IMR-90 (cell line): ENCODE results near the gene SRSF2. TPM values are rescaled to one million over a fixed set of nuclear protein-coding genes. Genes with fewer than 3 reads are reported as not detected.

ENCODE experiments used
- ATAC-seq: fragments of 200-7000 bp; cut with Tn5 transposase; 2 replicates; pipeline ENCODE4 v1.9.1; 2020; ENCODE audit warnings: low read depth, mild to moderate bottlenecking, moderate library complexity
- BruUV-seq: library from RNA; stranded (reverse); fragments of 400-500 nt; replicated peaks from 2 replicates; lab custom pipeline; 2021; lab: Mats Ljungman, UMichigan
- CTCF ChIA-PET: fragments of 300-600 bp; formaldehyde crosslinking; extraction: SDS; loops from one replicate; lab custom pipeline; 2021; ENCODE audit warnings: antibody characterized with exemption; lab: Yijun Ruan, JAX
- POLR2A ChIA-PET: fragments of 300-600 bp; sonication (Branson Sonifier 250); formaldehyde crosslinking; loops from one replicate; lab custom pipeline; 2022; ENCODE audit warnings: antibody characterized with exemption; ENCODE audit not compliant: unreplicated experiment; lab: Charles Lee
- DNase-seq: peaks from one replicate; pipeline ENCODE4 v3.0.0; 2013
- H2AFZ ChIP-seq: replicated peaks from 2 replicates; pipeline ENCODE3; 2013; ENCODE audit warnings: low read length, mild to moderate bottlenecking; ENCODE audit not compliant: poor library complexity
- H2AK5ac ChIP-seq: 2 replicates; pipeline ENCODE4 v1.6.1; 2013; ENCODE audit warnings: low read depth, low read length, inconsistent platforms
- H2AK9ac ChIP-seq: replicated peaks from 2 replicates; pipeline ENCODE3; 2013; ENCODE audit warnings: mild to moderate bottlenecking, low read depth, low read length, moderate library complexity; ENCODE audit not compliant: poor library complexity
- H2BK120ac ChIP-seq: 2 replicates; pipeline ENCODE4 v1.6.1; 2013; ENCODE audit warnings: low read depth, low read length, inconsistent platforms
- H2BK15ac ChIP-seq: 3 replicates; pipeline ENCODE4 v1.6.1; 2013; ENCODE audit warnings: low read depth, low read length, inconsistent platforms
- H2BK20ac ChIP-seq: 2 replicates; pipeline ENCODE4 v1.6.1; 2013; ENCODE audit warnings: low read depth, mild to moderate bottlenecking, inconsistent platforms, low read length, moderate library complexity
- H2BK5ac ChIP-seq: 2 replicates; pipeline ENCODE4 v1.6.1; 2013; ENCODE audit warnings: mild to moderate bottlenecking, low read depth, low read length, inconsistent platforms; ENCODE audit not compliant: poor library complexity, severe bottlenecking
- H3K14ac ChIP-seq: replicated peaks from 2 replicates; pipeline ENCODE4 v1.6.1; 2013; ENCODE audit warnings: low read depth, low read length, inconsistent platforms
- H3K18ac ChIP-seq: 2 replicates; pipeline ENCODE4 v1.6.1; 2013; ENCODE audit warnings: low read depth, low read length, control low read depth
- H3K23ac ChIP-seq: 2 replicates; pipeline ENCODE4 v1.6.1; 2013; ENCODE audit warnings: low read depth, low read length, inconsistent platforms
- H3K27ac ChIP-seq: 2 replicates; pipeline ENCODE4 v1.5.1; 2013; ENCODE audit warnings: mild to moderate bottlenecking, control low read depth, low read length; ENCODE audit not compliant: insufficient read depth
- H3K27me3 ChIP-seq: 2 replicates; pipeline ENCODE4 v1.6.1; 2013; ENCODE audit warnings: low read length; ENCODE audit not compliant: control insufficient read depth, insufficient read depth
- H3K36me3 ChIP-seq: 2 replicates; pipeline ENCODE4 v1.6.1; 2013; ENCODE audit warnings: low read length, mixed read lengths; ENCODE audit not compliant: control insufficient read depth, insufficient read depth
- H3K4ac ChIP-seq: 2 replicates; pipeline ENCODE4 v1.6.1; 2013; ENCODE audit warnings: low read depth, low read length, inconsistent platforms
- H3K4me1 ChIP-seq: 2 replicates; pipeline ENCODE4 v1.6.1; 2013; ENCODE audit warnings: low read length, mixed read lengths; ENCODE audit not compliant: control insufficient read depth, insufficient read depth
- H3K4me2 ChIP-seq: 2 replicates; pipeline ENCODE4 v1.6.1; 2013; ENCODE audit warnings: low read depth, mild to moderate bottlenecking, control low read depth, low read length, moderate library complexity
- H3K4me3 ChIP-seq: 2 replicates; pipeline ENCODE4 v1.5.1; 2013; ENCODE audit warnings: low read depth, mild to moderate bottlenecking, control low read depth, low read length, moderate library complexity; ENCODE audit not compliant: insufficient read depth
- H3K56ac ChIP-seq: 2 replicates; pipeline ENCODE4 v1.6.1; 2013; ENCODE audit warnings: low read length, inconsistent platforms; ENCODE audit not compliant: insufficient read depth; ENCODE audit errors: extremely low read depth
- H3K79me1 ChIP-seq, 2 experiments: 2 replicates each; pipeline ENCODE4 v1.6.1; 2013; ENCODE audit warnings: low read length in 2 of 2, inconsistent platforms in 1 of 2, low read depth in 1 of 2
- H3K9ac ChIP-seq: 2 replicates; pipeline ENCODE4 v1.6.1; 2013; ENCODE audit warnings: low read depth, low read length, control low read depth
- H3K9me1 ChIP-seq: 2 replicates; pipeline ENCODE4 v1.6.1; 2013; ENCODE audit warnings: low read length, inconsistent platforms; ENCODE audit not compliant: insufficient read depth
- H3K9me3 ChIP-seq: 2 replicates; pipeline ENCODE4 v1.6.1; 2013; ENCODE audit warnings: low read length; ENCODE audit not compliant: control insufficient read depth, insufficient read depth
- H4K20me1 ChIP-seq: 2 replicates; pipeline ENCODE4 v1.6.1; 2013; ENCODE audit warnings: low read length, inconsistent platforms; ENCODE audit not compliant: insufficient read depth
- H4K5ac ChIP-seq: 2 replicates; pipeline ENCODE4 v1.6.1; 2013; ENCODE audit warnings: mild to moderate bottlenecking, low read depth, low read length, control low read depth
- H4K8ac ChIP-seq, 2 experiments: 2 replicates each; pipeline ENCODE4 v1.6.1; 2013; ENCODE audit warnings: low read depth in 2 of 2, low read length in 2 of 2, control low read depth in 1 of 2, inconsistent platforms in 1 of 2
- H4K91ac ChIP-seq: 2 replicates; pipeline ENCODE4 v1.6.1; 2013; ENCODE audit warnings: low read depth, low read length, inconsistent platforms; ENCODE audit not compliant: insufficient read depth
- BHLHE40 ChIP-seq: fragments of 150-350 bp; IDR thresholded peaks from 2 replicates; pipeline ENCODE4 v1.6.1; 2016; ENCODE audit warnings: mild to moderate bottlenecking, low read depth, low read length
- CEBPB ChIP-seq: IDR thresholded peaks from 2 replicates; pipeline ENCODE4 v1.6.1; 2012; ENCODE audit warnings: low read depth, low read length, improper control_type of control experiment
- CHD1 ChIP-seq: IDR thresholded peaks from 2 replicates; pipeline ENCODE4 v1.6.1; 2012; ENCODE audit warnings: low read depth, low read length, improper control_type of control experiment
- CTCF ChIP-seq: conservative IDR thresholded peaks from 2 replicates; pipeline ENCODE4 v1.5.1; 2012; ENCODE audit warnings: mild to moderate bottlenecking, low read depth, low read length, improper control_type of control experiment
- MAFK ChIP-seq: IDR thresholded peaks from 2 replicates; pipeline ENCODE4 v1.6.1; 2012; ENCODE audit warnings: low read depth, low read length, improper control_type of control experiment
- MXI1 ChIP-seq: IDR thresholded peaks from 2 replicates; pipeline ENCODE4 v1.6.1; 2012; ENCODE audit warnings: low read depth, mild to moderate bottlenecking, low read length, moderate library complexity, borderline replicate concordance
- NFE2L2 ChIP-seq: fragments of 150-350 bp; IDR thresholded peaks from 2 replicates; pipeline ENCODE4 v1.6.1; 2016; ENCODE audit warnings: low read depth, mild to moderate bottlenecking, low read length
- POLR2A ChIP-seq: IDR thresholded peaks from 2 replicates; pipeline ENCODE4 v1.6.1; 2012; ENCODE audit warnings: mild to moderate bottlenecking, low read depth, low read length
- RAD21 ChIP-seq: IDR thresholded peaks from 2 replicates; pipeline ENCODE4 v1.6.1; 2012; ENCODE audit warnings: low read length, improper control_type of control experiment
- RCOR1 ChIP-seq: IDR thresholded peaks from 2 replicates; pipeline ENCODE4 v1.6.1; 2012; ENCODE audit warnings: mild to moderate bottlenecking, low read length, improper control_type of control experiment; ENCODE audit not compliant: insufficient replicate concordance
- RFX5 ChIP-seq: IDR thresholded peaks from 2 replicates; pipeline ENCODE4 v1.8.0; 2012; ENCODE audit warnings: low read depth, mild to moderate bottlenecking, low read length, moderate library complexity
- SMC3 ChIP-seq: fragments of 150-350 bp; IDR thresholded peaks from 2 replicates; pipeline ENCODE4 v1.6.1; 2016; ENCODE audit warnings: low read depth, mild to moderate bottlenecking, antibody characterized with exemption, low read length, moderate library complexity
- USF2 ChIP-seq: fragments of 150-350 bp; IDR thresholded peaks from 2 replicates; pipeline ENCODE4 v1.6.1; 2017; ENCODE audit warnings: mild to moderate bottlenecking, antibody characterized with exemption, low read length, low read depth
- WGBS, 2 experiments: methylation state at CpG; one replicate each; pipeline versions ENCODE4 v1.1.5 to v1.1.7; 2013; ENCODE audit warnings: missing lambda C conversion rate in 2 of 2; ENCODE audit not compliant: insufficient read length in 1 of 2; ENCODE audit errors: extremely low coverage in 2 of 2; 5-methylcytosine and 5-hydroxymethylcytosine counted together
- dilution Hi-C: fragments of 300-500 bp; cut with HindIII; formaldehyde crosslinking; loops from one replicate; pipeline ENCODE4 v1.14.3; 2018; ENCODE audit warnings: low sequenced_read_pairs; ENCODE audit not compliant: unreplicated experiment
- in situ Hi-C: fragments of 300-500 bp; cut with MboI; formaldehyde crosslinking; loops from 3 replicates; pipeline ENCODE4 v1.14.3; 2019; ENCODE audit warnings: low sequenced_read_pairs, inconsistent platforms, mixed read lengths
- intact Hi-C: fragments of 100-400 bp; cut with micrococcal nuclease; formaldehyde crosslinking; loops from 2 replicates; pipeline ENCODE4 v1.10.0; 2022
- polyA plus RNA-seq, 3 experiments: library from polyadenylated mRNA; depleted of rRNA; stranded (reverse); fragments of >200 nt; gene quantifications; 2 replicates each; pipeline ENCODE4 v1.2.3, GENCODE V29; 2012; ENCODE audit warnings: low replicate concordance in 1 of 3
- total RNA-seq: library from RNA; depleted of rRNA; stranded (reverse); fragments of >200 nt; gene quantifications from 2 replicates; pipeline ENCODE4 v1.2.3, GENCODE V29; 2012

The SRSF2 gene
- total and polyA plus RNA-seq, 2 of the 4 experiments (the other 2 are of a cell fraction): 98.0 to 296 TPM

- no peak for TF ChIP-seq RCOR1
- no peak for TF ChIP-seq NFE2L2
- no peak for TF ChIP-seq MAFK
- no peak for TF ChIP-seq BHLHE40
- TF ChIP-seq USF2: no peak
- TF ChIP-seq RAD21: no peak
- no peak for TF ChIP-seq CHD1
- no peak for TF ChIP-seq MXI1
- no peak for TF ChIP-seq CEBPB
- no peak for TF ChIP-seq POLR2A
- TF ChIP-seq SMC3: no peak
- TF ChIP-seq RFX5: no peak
- no peak for TF ChIP-seq CTCF
- dilution Hi-C loops (no loop called here), in situ Hi-C loops (no loop called here), intact Hi-C loops (loop anchor here (1.0 to 10.0 kb wide), 2 partner anchors 22 to 1917 kb away; no protein-coding TSS in a partner anchor)
- DNase-seq: no peak
- peak overlapping the region; percentile 80 for H3K18ac ChIP-seq
- peaks cover 22% of the 10 kb centered on the region for H3K4me1 ChIP-seq
- peak overlapping the region; percentile 86 for H2BK120ac ChIP-seq
- WGBS, 2 experiments: 79% methylated on average over 12 of the region's 26 CpGs; no CpG with 5 or more reads in 1 of the 2 experiments
- H3K79me1 ChIP-seq: peaks cover 21 to 79% of the 10 kb centered on the region in 2 experiments; a peak in 3 of 4 replicates
- H3K9me1 ChIP-seq: peaks cover 26% of the 10 kb centered on the region
- peak overlapping the region; percentile 49; the same call in 1 of the 2 replicates for H3K23ac ChIP-seq
- no peak for ATAC-seq
- H4K8ac ChIP-seq: peak overlapping the region; percentile 47 to 75; a peak in 2 of 4 replicates
- peak overlapping the region; percentile 66 for H2BK20ac ChIP-seq
- no peaks in the 10 kb centered on the region for H3K27me3 ChIP-seq
- 0 out of 2 replicates have a peak overlapping the region, but pooled peaks have one; percentile 60 for H3K4me2 ChIP-seq
- ChIA-PET POLR2A (no interaction called here), CTCF (interaction anchor here (0.5 to 0.8 kb wide), 2 partner anchors 26 to 30 kb away, joined by 3 read pairs; no protein-coding TSS in a partner anchor)
- H2AFZ ChIP-seq: no peak overlapping the region
- H3K4me3 ChIP-seq: no peak overlapping the region
- peak overlapping the region; percentile 1; the same call in 1 of the 2 replicates for H3K9ac ChIP-seq
- H3K4ac ChIP-seq: peak overlapping the region; percentile 89
- H2BK15ac ChIP-seq: peak overlapping the region; percentile 89; the same call in 2 of the 3 replicates
- H3K9me3 ChIP-seq: no peaks in the 10 kb centered on the region
- peaks cover 38% of the 10 kb centered on the region for H3K36me3 ChIP-seq
- H4K5ac ChIP-seq: peak overlapping the region; percentile 69
- H3K56ac ChIP-seq: no peak overlapping the region
- peaks cover 35% of the 10 kb centered on the region for H4K20me1 ChIP-seq
- peak overlapping the region; percentile 75 for H3K27ac ChIP-seq
- peak overlapping the region; percentile 87 for H4K91ac ChIP-seq
- H2AK9ac ChIP-seq: peak overlapping the region; percentile 96
- peak overlapping the region; percentile 93 for H2BK5ac ChIP-seq
- H3K14ac ChIP-seq: peak overlapping the region; percentile 76
- peak overlapping the region; percentile 91 for H2AK5ac ChIP-seq
- BruUV-seq: no TSS peak
These were observed 49.6 kb downstream of the SRSF2 start for GRCh38 chr17:76687298-76688164.
